Stimulated activated CD8-positive, alpha-beta memory T cell treated with anti-CD3 and anti-CD28 coated beads, Interleukin-15, amount 100 ng/mL, for 4 hours (primary cell): ENCODE data around the gene LRRK2.
"Not testable (repeated sequence)": the region's sequence is repeated elsewhere in the genome, so short reads cannot be mapped to it uniquely, and the experiment has no call there.

Experiments
- DNase-seq, 2 donors: peaks; one replicate each; pipeline ENCODE4 v3.0.0-alpha.2; 2020; ENCODE audit warnings: low read depth in 2 of 2

The LRRK2 gene

GRCh38 chr12:40224439-40225291, at the start of gene LRRK2:
Gene LRRK2, plus strand, starts transcription at chr12:40224997. Its CDS starts 135 bp downstream, at chr12:40225132.
- peak; percentile 9 to 31 for DNase-seq

- no peak for DNase-seq
These were observed 49.8 kb upstream of the LRRK2 start for GRCh38 chr12:40175045-40175444.

GRCh38 chr12:40175489-40175888, 49.3 kb upstream of the LRRK2 start:
- no peak for DNase-seq

GRCh38 chr12:40178701-40179100, 46.1 kb upstream of the LRRK2 start:
- no peak for DNase-seq

GRCh38 chr12:40181490-40181889, 43.3 kb upstream of the LRRK2 start:
- DNase-seq, result no peak

- DNase-seq, result no peak
These were observed 41.1 kb upstream of the LRRK2 start for GRCh38 chr12:40183715-40184114.

- DNase-seq, result no peak
These were observed 40.1 kb upstream of the LRRK2 start for GRCh38 chr12:40184493-40185302.

- no peak for DNase-seq
These were observed 39.5 kb upstream of the LRRK2 start for GRCh38 chr12:40185303-40185693.

GRCh38 chr12:40188558-40189320, 36.1 kb upstream of the LRRK2 start:
- DNase-seq, result no peak

- DNase-seq, result no peak
These were observed 32.0 kb upstream of the LRRK2 start for GRCh38 chr12:40192704-40193255.

GRCh38 chr12:40194846-40195245, 30.0 kb upstream of the LRRK2 start:
- DNase-seq, result no peak

- DNase-seq, result no peak
These were observed 27.2 kb upstream of the LRRK2 start for GRCh38 chr12:40197590-40197989.

GRCh38 chr12:40198601-40199000, 26.2 kb upstream of the LRRK2 start:
- DNase-seq, result no peak

- no peak for DNase-seq
These were observed 22.4 kb upstream of the LRRK2 start for GRCh38 chr12:40202095-40203059.

- no peak for DNase-seq
These were observed 21.8 kb upstream of the LRRK2 start for GRCh38 chr12:40203060-40203430.

- DNase-seq, result no peak
These were observed 20.5 kb upstream of the LRRK2 start for GRCh38 chr12:40204337-40204736.

- no peak for DNase-seq
These were observed 17.2 kb upstream of the LRRK2 start for GRCh38 chr12:40207551-40207950.

GRCh38 chr12:40208707-40209446, 15.9 kb upstream of the LRRK2 start:
- DNase-seq, result no peak

GRCh38 chr12:40209886-40210285, 14.9 kb upstream of the LRRK2 start:
- DNase-seq, result no peak

GRCh38 chr12:40211186-40211585, 13.6 kb upstream of the LRRK2 start:
- not testable (repeated sequence) for DNase-seq
